Gastrocnemius medialis (tissue), 4 donors: ENCODE data around the gene POLN.

Source experiments
- POLR2A ChIP-seq, 2 donors: fragments of 450-650 bp; IDR thresholded peaks; one replicate each; pipeline ENCODE4 v1.6.1; 2017; ENCODE audit warnings: antibody characterized with exemption in 2 of 2, mild to moderate bottlenecking in 2 of 2, moderate library complexity in 2 of 2
- TF ChIP-seq, protein P1 (sequence below), 5 experiments: fragments of 450-650 bp in 3 of 5; fragments of 200-600 bp in 2 of 5; sonication (generic) in 2 of 5; IDR thresholded peaks in 4 of 5; conservative IDR thresholded peaks in 1 of 5; 1 replicate in 4 of 5; 2 replicates in 1 of 5; pipeline ENCODE4 v1.5.1; 2016 to 2019; ENCODE audit warnings: antibody characterized with exemption in 5 of 5, mild to moderate bottlenecking in 3 of 5, moderate library complexity in 3 of 5

GRCh38 chr4:2250357-2251072 lies 8.6 kb upstream of the POLN start:
- TF ChIP-seq, protein P1, sequence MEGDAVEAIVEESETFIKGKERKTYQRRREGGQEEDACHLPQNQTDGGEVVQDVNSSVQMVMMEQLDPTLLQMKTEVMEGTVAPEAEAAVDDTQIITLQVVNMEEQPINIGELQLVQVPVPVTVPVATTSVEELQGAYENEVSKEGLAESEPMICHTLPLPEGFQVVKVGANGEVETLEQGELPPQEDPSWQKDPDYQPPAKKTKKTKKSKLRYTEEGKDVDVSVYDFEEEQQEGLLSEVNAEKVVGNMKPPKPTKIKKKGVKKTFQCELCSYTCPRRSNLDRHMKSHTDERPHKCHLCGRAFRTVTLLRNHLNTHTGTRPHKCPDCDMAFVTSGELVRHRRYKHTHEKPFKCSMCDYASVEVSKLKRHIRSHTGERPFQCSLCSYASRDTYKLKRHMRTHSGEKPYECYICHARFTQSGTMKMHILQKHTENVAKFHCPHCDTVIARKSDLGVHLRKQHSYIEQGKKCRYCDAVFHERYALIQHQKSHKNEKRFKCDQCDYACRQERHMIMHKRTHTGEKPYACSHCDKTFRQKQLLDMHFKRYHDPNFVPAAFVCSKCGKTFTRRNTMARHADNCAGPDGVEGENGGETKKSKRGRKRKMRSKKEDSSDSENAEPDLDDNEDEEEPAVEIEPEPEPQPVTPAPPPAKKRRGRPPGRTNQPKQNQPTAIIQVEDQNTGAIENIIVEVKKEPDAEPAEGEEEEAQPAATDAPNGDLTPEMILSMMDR (IDR thresholded peaks at IDR 0.05 in 4 of 5, conservative IDR thresholded peaks at IDR 0.05 in 1 of 5), result no peak
- TF ChIP-seq POLR2A (IDR thresholded peaks at IDR 0.05), result no peak
